Measurements from ENCODE around the gene GULP1.
A peak's percentile ranks its signal among the peaks of the same experiment; 100 is the strongest.
"Not testable (repeated sequence)": the region's sequence is repeated elsewhere in the genome, so short reads cannot be mapped to it uniquely, and the experiment has no call there.

Gene GULP1

GRCh38 chr2:188439986-188440385, 148.3 kb downstream of the GULP1 start:
- Mint-ChIP-seq H3K4me3 (no peak overlapping the region), H3K36me3 (no peaks in the 10 kb centered on the region), H3K27ac (no peak overlapping the region), H3K4me1 (no peaks in the 10 kb centered on the region), H3K9me3 (peaks cover 10% of the 10 kb centered on the region)
- no peak for DNase-seq (ENCODE audit: low spot score in 2 of 2)
- no peak for ATAC-seq

- no peaks in the 10 kb centered on the region for H3K36me3 Mint-ChIP-seq
- no peak for DNase-seq (ENCODE audit: low spot score in 2 of 2)
- ATAC-seq: no peak
- H3K4me3 Mint-ChIP-seq: no peak overlapping the region
- H3K27ac Mint-ChIP-seq: no peak overlapping the region
- H3K9me3 Mint-ChIP-seq: peaks cover 8% of the 10 kb centered on the region
- no peaks in the 10 kb centered on the region for H3K4me1 Mint-ChIP-seq
Observed at GRCh38 chr2:188440849-188441248, 149.2 kb downstream of the GULP1 start.

GRCh38 chr2:188441288-188441947, 149.7 kb downstream of the GULP1 start:
- H3K4me1 Mint-ChIP-seq: no peaks in the 10 kb centered on the region
- ATAC-seq (peak; percentile 28), DNase-seq (ENCODE audit: low spot score in 2 of 2) (no peak)
- H3K27ac Mint-ChIP-seq: no peak overlapping the region
- H3K9me3 Mint-ChIP-seq: peaks cover 6% of the 10 kb centered on the region
- no peaks in the 10 kb centered on the region for H3K36me3 Mint-ChIP-seq
- no peak overlapping the region for H3K4me3 Mint-ChIP-seq

GRCh38 chr2:188443207-188443606, 151.5 kb downstream of the GULP1 start:
- no peak for DNase-seq (ENCODE audit: low spot score in 2 of 2)
- H3K9me3 Mint-ChIP-seq: peaks cover 7% of the 10 kb centered on the region
- H3K4me3 Mint-ChIP-seq: no peak overlapping the region
- no peak for ATAC-seq
- H3K27ac Mint-ChIP-seq: no peak overlapping the region
- H3K36me3 Mint-ChIP-seq: no peaks in the 10 kb centered on the region
- H3K4me1 Mint-ChIP-seq: no peaks in the 10 kb centered on the region

DNA sequence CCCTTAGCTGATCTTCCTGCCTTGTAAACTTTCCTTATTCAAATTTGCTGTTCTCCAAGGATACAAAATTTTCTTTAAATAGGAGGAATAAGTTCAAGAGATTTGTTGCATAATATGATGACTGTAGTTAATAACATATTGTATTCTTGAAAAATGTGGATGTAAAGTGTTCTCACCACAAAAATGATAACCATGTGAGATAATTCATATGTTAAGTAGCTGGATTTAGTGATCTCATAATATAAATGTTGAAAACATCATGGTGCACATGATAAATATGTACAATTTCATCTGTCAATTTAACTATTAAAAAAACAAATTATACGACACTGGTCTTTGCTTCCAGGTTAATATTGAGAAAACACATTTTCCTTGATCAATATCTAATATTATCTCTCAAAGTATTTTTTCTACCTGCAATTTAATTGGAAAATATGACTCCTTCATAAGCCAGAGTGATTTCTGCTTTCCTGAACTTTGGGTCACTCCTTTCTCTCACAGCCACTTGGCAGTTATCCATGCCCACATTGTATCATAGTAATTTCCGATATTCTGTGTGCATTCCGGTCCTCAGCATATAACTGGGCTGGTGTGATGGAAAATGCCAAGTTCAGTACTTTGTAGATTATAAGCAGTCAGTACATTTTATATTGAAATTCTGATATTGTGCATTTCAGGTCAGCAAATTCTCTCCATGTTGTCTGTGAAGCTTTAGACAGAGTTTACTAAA, 152.6 kb downstream of the GULP1 start:
- Mint-ChIP-seq H3K9me3 (peaks cover 7% of the 10 kb centered on the region), H3K27ac (no peak overlapping the region), H3K4me3 (no peak overlapping the region), H3K4me1 (no peaks in the 10 kb centered on the region), H3K36me3 (no peaks in the 10 kb centered on the region)
- ATAC-seq: no peak
- no peak for DNase-seq (ENCODE audit: low spot score in 2 of 2)

GRCh38 chr2:188449561-188449960, 157.9 kb downstream of the GULP1 start:
- DNase-seq (ENCODE audit: low spot score in 2 of 2): no peak
- Mint-ChIP-seq H3K4me3 (no peak overlapping the region), H3K36me3 (no peaks in the 10 kb centered on the region), H3K9me3 (peaks cover 9% of the 10 kb centered on the region), H3K27ac (no peak overlapping the region), H3K4me1 (no peaks in the 10 kb centered on the region)
- no peak for ATAC-seq

- DNase-seq (ENCODE audit: low spot score in 2 of 2) (no peak), ATAC-seq (no peak)
- Mint-ChIP-seq H3K27ac (no peak overlapping the region), H3K4me3 (no peak overlapping the region), H3K4me1 (no peaks in the 10 kb centered on the region), H3K9me3 (peaks cover 9% of the 10 kb centered on the region), H3K36me3 (no peaks in the 10 kb centered on the region)
Observed at GRCh38 chr2:188449971-188450370, 158.3 kb downstream of the GULP1 start.

DNA sequence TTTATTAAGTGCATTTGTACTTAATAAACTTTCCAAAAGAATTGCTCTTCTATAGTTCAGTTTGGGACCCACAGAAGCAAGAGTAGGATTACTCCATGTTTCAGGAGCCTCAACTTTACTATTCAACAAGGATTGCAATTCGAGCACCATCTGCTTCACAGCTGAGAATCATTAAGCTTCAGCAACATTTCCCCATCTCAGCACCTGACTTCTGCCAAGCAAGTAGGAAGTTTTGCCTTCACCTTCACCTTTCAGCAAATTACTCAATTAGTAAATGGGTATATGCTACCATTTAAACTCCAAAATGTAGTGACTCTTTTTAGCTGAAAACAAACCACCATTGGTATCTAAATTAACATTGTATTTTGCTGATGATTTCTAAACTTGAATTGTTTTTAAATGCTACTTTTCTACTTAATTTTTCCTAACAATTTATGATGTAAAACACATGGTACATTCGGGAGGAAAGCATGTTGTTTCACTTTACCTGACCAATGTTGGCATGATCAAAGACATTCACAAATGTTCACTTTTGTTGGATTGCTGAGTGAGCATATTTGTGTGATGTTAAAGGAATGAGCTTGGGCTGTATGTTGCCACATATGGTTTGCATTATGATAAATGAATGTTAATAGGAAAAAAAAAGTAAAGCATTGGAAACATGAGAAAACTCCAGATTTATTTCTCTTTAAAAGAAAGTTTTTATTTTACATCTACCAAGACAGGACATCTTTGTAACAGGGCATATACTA, 159.2 kb downstream of the GULP1 start:
- Mint-ChIP-seq H3K4me3 (no peak overlapping the region), H3K36me3 (no peaks in the 10 kb centered on the region), H3K9me3 (peaks cover 9% of the 10 kb centered on the region), H3K27ac (no peak overlapping the region), H3K4me1 (no peaks in the 10 kb centered on the region)
- no peak for DNase-seq (ENCODE audit: low spot score in 2 of 2)
- ATAC-seq: no peak

DNA sequence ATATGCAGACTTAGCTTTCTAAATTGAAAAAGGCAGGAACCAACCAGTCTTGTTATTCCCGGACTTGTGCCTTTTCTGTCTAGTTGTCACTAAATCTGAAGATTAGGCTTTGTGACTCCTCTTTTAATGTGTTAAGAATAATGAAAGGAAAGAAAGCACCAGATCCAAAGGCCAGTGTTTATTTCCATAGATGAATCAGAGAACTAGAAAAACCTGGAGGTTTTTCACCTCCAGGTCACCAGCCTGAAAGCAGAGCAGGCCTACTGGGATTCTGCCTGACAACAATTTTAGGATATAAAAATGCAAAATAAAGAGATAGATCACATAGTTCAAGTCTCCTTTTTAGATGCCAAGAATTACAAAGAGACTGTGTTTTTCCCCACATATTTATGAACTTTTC, 160.4 kb downstream of the GULP1 start:
- Mint-ChIP-seq H3K9me3 (peaks cover 8% of the 10 kb centered on the region), H3K36me3 (no peaks in the 10 kb centered on the region), H3K4me1 (no peaks in the 10 kb centered on the region), H3K27ac (no peak overlapping the region), H3K4me3 (no peak overlapping the region)
- DNase-seq (ENCODE audit: low spot score in 2 of 2) (no peak), ATAC-seq (no peak)

GRCh38 chr2:188456114-188456909, 164.6 kb downstream of the GULP1 start:
- peaks cover 13% of the 10 kb centered on the region for H3K9me3 Mint-ChIP-seq
- no peak for ATAC-seq
- DNase-seq (ENCODE audit: low spot score in 2 of 2): no peak
- no peaks in the 10 kb centered on the region for H3K4me1 Mint-ChIP-seq
- H3K4me3 Mint-ChIP-seq: no peak overlapping the region
- H3K36me3 Mint-ChIP-seq: no peaks in the 10 kb centered on the region
- H3K27ac Mint-ChIP-seq: no peak overlapping the region

GRCh38 chr2:188459061-188459460, 167.4 kb downstream of the GULP1 start:
- H3K27ac Mint-ChIP-seq: no peak overlapping the region
- peaks cover 12% of the 10 kb centered on the region for H3K9me3 Mint-ChIP-seq

GRCh38 chr2:188466078-188466477, 174.4 kb downstream of the GULP1 start:
- not testable (repeated sequence) for H3K4me3 Mint-ChIP-seq; H3K27ac Mint-ChIP-seq; DNase-seq (ENCODE audit: low spot score in 2 of 2); H3K4me1 Mint-ChIP-seq; ATAC-seq; H3K9me3 Mint-ChIP-seq; H3K36me3 Mint-ChIP-seq

More at GRCh38 chr2:188459061-188459460, 167.4 kb downstream of the GULP1 start:
- DNase-seq (ENCODE audit: low spot score in 2 of 2) (no peak), ATAC-seq (no peak)
- Mint-ChIP-seq H3K36me3 (no peaks in the 10 kb centered on the region), H3K4me1 (no peaks in the 10 kb centered on the region), H3K4me3 (no peak overlapping the region)

DNA sequence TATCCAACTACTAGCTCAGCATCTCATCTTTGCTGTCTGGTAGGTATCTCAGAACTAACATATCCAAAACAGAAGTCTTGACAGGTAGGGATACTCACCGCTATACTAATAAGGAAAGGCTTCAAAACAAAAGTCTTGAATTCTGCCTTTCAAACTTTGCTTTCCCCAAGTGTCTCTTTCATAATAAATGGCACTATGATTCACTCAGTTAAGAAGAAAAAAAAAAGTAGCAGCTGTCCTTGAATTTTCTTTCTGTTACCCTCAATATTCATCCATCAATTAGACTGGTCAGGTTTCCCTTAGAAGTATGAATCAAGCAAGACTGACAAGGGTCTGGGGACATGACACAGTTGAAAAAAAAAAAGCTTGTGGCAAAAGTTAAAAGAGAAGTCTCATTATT, 175.1 kb downstream of the GULP1 start:
- Mint-ChIP-seq H3K4me3 (no peak overlapping the region), H3K36me3 (no peaks in the 10 kb centered on the region), H3K4me1 (no peaks in the 10 kb centered on the region), H3K9me3 (peaks cover 4% of the 10 kb centered on the region), H3K27ac (no peak overlapping the region)
- no peak for DNase-seq (ENCODE audit: low spot score in 2 of 2)
- ATAC-seq: no peak

- no peaks in the 10 kb centered on the region for H3K36me3 Mint-ChIP-seq
Observed at GRCh38 chr2:188471166-188471565, 179.5 kb downstream of the GULP1 start.

DNA sequence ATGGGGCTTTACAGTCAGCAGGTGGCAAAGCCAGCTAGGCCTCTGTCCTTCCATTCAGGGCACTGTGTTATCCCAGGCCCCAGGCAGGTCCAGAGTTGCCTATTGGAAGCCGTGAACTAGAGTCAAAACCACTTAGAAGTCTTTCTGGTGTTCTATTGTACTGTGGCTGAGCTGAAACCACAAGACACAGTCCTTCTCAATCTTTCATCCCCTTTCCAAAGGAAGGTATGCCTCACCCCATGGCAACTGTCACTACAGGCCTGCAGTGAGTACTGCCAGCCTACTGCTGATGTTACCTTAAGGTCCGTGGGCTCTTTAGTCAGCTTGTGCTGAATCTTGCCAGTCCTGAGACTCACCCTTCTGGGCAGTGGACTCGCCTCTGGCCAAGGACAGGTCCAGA, 181.6 kb downstream of the GULP1 start:
- ATAC-seq: peak; percentile 26

More at GRCh38 chr2:188471166-188471565, 179.5 kb downstream of the GULP1 start:
- Mint-ChIP-seq H3K9me3 (peaks cover 17% of the 10 kb centered on the region), H3K27ac (no peak overlapping the region), H3K4me1 (no peaks in the 10 kb centered on the region), H3K4me3 (no peak overlapping the region)
- no peak for DNase-seq (ENCODE audit: low spot score in 2 of 2)
- ATAC-seq: no peak

More for the DNA sequence above, 181.6 kb downstream of the GULP1 start:
- Mint-ChIP-seq H3K4me1 (no peaks in the 10 kb centered on the region), H3K4me3 (no peak overlapping the region), H3K9me3 (peaks cover 13% of the 10 kb centered on the region), H3K27ac (no peak overlapping the region), H3K36me3 (no peaks in the 10 kb centered on the region)
- no peak for DNase-seq (ENCODE audit: low spot score in 2 of 2)
